NCI-H128 (cell line): ENCODE measurements around the gene MEGF11.

Experiments used
- DNase-seq: peaks from one replicate; lab custom pipeline; 2025; ENCODE audit not compliant: unreplicated experiment; lab: John Stamatoyannopoulos, UW

The MEGF11 gene

DNA sequence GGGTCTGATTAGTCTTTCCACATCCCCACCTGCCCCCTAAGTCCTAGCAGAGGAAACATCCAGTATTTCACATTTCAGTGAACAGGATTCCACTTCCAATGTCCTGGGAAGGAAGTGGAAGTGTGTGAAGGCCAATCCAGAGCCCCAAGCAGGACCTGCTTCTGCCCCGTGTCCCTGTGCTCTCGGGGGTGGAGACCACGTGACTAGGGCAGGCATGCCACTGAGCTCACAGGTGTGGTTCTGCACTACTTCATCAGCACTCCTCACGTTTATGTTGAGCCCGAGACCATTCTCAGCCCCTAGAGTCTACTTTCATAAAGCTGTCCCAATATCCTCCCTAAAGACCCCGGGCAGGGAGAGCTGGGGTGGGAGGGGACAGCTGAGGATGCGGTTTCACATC lies 299.9 kb downstream of the MEGF11 start:
- no peak for DNase-seq

DNA sequence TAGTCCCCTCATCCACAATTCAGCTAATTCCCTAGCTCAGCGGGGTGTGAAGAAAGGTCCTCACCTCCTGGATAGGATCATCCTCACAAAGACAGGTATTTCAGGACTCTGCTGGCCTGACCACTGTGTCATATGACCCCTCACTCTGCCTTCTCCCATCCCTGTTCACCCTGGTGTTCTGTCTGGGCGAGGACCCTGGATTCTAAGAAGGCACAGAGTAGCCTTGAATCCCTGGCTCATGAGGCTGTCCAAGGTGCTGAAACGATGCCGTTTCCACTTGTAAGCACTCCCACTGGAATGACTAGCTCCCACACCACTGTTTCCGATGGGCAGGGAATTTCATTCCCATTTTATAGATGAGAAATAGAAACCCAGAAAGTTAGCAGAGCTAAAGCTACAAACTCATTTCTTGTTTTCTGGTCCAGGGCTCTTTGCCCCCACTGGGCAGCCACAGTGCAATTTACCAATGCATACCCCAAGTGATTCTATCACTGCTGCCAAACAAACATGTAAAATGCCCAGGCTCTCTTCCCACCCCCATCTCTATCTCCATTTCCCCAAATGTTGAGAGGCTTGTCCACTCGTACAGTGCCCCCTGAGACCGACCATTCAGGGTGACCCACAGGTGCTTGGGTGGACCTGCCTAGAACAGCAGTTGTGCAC lies 301.0 kb downstream of the MEGF11 start:
- DNase-seq: no peak

DNA sequence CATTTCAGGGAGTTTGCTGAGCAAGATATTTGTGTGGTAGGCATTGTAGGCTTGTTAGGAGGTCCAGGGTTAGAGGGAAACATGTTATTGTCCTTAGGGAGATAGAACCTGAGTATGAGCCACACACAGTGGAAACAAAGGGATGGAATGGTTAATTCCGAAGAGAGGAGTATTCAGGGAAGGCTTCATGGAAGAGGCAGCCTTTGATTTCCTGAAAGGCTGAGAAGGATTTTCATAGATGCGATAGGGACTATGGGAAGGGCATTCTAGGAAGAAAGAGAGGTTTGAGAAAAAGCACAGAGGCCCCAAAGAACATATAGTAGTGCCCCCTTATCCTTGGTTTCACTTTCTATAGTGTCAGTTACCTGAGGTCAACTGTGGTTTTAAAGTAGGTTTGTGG lies 302.5 kb downstream of the MEGF11 start:
- no peak for DNase-seq

DNA sequence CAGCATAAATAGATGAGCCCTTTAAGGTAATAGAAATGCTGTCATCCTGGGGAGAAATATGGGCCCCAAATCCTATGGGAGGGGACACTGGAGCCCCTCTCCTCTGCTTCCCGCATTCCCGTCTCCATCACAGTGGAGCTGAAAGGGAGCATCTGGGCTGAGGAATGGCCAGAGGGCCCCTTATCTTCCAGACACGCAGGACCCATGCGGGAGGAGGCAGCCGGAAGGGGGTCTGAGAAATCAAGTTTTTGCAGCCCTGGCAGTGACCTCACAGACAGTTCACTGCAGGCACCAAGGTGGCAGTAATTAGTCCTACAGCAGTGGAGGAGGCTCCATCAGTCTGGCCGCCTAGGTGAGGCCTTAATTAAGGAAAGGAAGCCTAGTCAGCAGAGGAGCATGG lies 304.1 kb downstream of the MEGF11 start:
- DNase-seq: no peak

DNA sequence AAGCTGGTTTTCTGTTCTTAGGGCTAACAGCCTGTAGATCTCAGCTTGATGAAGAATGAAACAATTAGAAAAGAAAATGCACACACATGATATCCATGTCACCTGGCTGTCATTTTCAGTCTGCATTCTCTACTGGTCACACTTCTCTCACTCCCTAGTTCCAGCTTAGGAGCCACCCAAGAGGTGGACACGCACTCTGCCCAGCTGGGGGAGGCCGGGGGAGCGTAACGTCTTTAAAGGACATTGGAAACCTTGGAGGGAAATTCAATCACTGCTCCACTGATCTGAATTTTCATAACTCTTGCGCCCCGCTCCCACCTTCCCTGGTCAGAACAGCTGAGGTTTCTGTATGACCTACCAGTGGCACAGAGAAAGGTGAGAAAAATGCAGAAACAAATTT lies 304.5 kb downstream of the MEGF11 start:
- no peak for DNase-seq

DNA sequence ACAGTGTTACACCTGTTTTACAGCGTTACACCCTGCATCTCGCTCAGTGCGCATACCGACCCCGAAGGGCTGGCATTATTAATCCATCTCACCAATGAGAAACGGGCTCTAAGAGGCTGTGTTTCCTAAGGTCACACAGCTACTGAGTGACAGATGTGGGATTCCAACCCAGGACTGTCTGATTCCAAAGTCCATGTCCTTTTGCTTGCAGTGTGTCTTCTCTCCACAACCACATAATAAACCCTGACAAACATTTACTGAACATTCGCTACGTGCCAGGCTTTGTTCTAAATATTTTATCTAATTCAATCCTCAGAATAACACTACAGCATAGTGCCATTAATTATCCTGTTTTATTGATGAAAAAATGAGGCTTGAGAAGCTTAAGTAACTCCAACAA lies 305.2 kb downstream of the MEGF11 start:
- DNase-seq: no peak

DNA sequence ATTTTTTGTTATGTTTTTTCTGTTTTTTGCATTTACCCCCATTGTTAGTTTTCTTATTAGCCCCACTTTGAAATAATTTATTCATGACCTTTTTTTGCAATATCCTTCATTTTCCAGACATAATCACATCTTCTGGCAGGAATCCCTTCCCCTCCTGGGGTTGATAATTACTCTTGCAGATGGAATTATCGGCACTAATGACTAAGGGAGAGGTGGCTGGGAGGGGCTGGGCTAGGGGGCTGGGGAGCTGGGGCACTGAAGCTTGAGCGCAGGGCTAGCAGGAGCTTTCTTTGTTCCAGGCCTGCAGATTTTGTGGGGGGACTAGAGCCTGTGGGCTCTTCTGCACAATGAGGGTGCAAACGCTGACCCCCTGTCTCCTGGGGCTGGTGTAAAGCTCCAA lies 306.5 kb downstream of the MEGF11 start:
- no peak for DNase-seq

DNA sequence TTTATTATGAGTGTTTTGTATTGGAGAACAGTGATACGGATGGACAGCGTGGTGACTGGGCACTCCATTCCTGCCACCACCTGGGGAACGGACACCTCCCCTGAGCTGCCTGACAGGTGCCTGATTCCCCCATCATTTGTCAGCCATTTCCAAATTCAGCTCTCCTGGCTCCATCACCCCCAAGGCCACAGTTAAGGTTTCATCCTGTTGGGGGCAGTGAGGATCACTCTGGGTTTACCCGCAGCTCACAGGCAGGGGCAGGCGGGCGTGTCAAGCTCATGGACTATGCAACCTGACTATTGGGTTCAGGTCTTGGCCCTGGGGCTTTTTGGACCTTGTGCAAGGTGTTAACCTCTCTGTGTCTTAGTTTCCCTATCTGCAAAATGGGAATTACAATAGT lies 307.9 kb downstream of the MEGF11 start:
- no peak for DNase-seq

DNA sequence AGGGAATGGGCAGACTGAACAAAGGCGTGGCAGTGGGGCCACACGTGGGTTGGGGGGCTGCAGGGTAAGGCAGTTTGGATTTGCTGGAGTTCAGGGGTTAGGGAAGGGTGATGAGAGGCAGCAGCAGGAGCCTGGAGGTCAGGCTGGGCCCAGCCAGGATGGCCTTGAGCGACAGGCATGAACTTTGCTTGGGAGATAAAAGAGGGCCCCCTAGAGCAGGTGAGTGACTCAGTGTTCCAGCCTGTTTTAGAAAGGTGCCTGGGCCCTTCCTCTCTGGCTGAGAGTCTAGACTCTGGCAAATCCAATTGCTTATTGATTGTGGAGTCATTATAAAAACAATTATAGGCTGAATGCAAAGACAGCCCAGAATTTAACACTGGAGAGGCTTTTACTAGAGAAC lies 309.1 kb downstream of the MEGF11 start:
- no peak for DNase-seq

DNA sequence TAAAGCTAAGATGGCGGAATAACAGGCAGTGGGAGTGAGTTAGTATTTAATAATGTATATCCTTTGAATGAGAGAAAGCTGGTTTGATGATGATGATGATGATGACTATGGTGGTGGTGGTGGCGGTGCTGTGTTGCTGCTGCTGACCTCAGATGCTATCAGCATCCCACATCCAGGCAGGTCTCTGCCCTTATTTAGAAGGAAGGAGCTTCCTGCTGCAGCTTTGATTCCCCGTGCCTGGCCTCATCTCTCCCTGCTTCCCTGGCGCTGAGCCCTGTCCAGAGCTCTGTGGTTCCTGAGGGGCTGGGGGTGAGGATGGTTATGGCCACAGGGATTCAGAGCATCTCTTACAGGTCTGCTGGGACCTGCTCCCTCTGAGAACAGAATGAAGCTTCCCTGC lies 311.1 kb downstream of the MEGF11 start:
- no peak for DNase-seq

DNA sequence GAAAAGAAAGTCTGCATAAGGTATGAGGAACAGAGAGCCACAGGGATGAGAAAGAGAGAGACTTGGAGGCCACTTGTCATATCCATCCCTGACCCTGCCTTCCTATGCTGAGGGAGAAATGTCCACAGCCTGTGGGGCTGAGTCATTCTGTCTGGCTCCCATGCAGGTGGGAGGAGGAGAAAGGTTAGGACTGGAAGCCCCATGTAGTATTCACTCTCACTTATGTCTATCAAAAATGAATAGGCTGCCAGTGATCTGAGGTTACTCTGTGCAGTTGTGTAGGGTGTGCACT lies 313.0 kb downstream of the MEGF11 start:
- no peak for DNase-seq

DNA sequence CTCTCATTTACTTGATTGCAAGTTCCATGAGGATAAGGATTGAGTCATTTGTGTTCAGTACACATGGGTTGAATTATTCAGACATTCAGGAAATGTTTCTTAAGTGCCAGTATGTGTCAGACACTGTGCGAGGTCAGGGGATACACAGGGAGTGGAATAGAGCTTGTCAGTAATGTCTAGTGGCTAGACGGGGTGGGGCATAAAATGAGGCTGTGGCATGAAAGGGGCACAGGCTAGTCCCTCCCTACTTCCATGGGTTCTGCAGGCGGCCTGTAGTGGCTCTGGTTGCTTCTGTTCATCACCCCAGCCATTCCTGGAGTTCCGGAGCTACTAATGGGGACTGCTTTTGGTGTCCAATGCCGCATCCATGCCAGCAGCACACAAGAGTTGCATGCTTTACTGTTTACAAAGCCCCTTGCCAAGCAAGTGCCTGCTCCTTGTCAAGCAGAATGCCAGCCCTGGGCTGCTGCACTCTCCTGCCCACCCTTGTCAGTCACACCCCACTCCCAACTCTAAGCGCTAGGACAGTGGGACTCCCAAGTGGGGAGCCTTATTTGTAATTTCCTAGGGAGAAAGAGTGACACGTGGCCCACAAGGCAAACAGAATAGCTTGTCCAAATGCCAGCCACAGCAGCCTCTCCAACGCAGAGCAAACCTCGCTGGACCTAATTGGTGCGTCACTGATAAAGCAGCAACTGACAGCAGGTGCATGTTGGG lies 313.5 kb downstream of the MEGF11 start:
- no peak for DNase-seq

DNA sequence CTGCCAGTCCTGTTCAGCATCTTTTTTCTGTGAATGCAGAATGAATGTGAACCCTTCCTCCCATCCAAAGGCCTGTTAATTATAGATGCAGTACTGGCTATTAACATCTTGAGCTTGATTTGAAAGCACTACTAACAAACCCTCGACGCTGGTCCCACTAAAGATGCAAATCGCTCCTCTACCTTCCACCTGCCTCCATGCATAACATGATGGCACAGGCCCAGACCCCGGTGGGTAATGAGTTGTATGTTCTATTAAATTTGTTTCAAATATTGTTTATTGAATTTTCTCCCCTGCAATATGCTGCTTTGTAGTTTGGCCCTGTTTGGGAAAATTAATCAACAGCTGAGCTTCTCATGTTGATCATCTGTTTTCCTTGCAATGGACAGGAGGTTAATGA lies 314.9 kb downstream of the MEGF11 start:
- DNase-seq: no peak

DNA sequence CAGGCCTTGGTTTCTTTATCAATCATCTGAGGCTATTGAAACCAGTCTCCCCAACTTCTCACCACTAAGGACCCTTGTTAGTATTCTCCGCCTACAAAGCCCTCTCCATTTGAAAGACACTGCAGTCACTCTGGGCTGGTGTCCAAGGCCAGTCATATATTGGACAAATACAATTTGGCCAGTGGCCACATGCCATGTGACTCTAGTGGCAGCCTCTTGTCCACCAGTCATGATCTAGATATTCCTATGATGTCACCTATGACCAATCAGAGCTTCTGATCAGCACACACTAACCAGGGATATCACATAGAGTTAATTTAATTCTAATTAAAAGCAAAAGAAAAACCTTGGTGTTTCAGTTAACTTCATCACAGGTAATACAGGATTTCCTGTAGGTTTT lies 316.1 kb downstream of the MEGF11 start:
- no peak for DNase-seq

DNA sequence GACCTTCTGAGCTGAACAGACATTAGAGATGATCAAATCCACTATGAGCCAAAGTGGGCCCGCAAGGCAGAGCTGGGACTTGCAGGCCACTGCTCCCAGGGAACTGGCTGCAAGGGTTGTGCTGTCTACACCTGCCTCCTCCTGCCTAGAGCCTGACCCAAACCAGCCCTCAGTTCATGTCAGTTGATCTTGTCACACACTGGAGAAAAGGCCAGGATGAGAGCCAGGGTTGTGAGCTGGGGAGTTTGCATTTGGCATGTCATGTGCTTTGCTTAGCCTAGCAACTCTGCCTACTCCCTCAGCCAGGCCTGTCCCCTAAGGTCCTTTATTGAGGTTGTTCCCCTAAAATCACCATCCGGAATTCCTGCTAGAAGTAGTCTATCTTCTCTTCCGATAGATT lies 316.5 kb downstream of the MEGF11 start:
- no peak for DNase-seq

DNA sequence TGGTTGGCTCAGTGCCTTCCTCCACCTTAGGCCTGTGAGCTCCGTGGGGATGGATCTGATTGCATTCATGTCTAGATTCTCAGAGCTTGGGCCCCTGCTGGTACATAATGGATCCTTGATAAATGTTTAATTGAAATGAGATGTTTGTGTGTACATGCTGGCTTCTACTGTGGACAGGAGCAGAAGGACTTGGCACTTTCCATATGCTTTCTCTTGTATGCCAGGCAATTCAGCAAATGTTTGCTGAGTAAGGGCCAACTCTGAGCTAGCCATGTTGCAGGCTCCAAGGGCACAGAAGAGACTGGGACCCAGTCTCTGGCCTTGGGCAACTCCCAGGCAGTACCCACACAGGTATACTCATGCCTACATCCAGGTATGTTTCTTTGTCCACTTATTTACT lies 317.3 kb downstream of the MEGF11 start:
- DNase-seq: no peak

DNA sequence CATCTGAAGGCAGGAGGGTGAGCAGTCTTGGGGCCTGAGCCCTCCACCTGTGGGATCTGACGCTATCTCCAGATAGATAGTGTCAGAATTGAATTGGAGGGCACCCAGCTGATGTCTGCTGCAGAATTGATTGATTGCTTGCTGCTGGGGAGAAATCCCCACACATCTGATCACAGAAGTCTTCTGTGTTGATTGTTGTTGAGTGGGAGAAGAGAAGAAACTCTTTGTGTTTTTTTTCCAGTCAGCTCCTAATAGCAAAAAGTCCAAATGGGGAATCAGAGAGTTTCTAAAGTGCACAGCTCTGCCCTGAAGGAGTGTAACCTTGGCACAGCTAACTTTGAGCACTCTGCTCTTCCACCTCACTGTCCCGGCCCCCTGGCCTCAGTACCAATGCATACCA lies 318.2 kb downstream of the MEGF11 start:
- DNase-seq: no peak

DNA sequence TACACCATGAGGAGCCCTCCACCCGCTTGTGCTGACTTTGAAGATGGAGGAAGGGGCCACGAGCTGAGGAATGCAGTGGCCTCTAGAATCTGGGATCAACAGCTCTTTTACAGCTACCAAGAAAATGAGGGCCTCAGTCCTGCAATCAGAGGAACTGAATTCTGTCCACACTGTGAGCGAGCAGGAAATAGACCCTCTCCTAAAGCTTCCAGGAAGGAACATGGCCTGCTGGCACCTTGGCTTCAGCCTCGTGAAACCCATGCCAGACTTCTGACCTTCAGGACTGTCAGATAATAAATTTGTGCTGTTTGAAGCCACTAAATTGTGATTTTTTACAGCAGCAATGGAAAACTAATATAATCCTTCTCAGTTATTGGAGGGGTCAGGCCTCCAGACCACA lies 322.3 kb downstream of the MEGF11 start:
- no peak for DNase-seq

DNA sequence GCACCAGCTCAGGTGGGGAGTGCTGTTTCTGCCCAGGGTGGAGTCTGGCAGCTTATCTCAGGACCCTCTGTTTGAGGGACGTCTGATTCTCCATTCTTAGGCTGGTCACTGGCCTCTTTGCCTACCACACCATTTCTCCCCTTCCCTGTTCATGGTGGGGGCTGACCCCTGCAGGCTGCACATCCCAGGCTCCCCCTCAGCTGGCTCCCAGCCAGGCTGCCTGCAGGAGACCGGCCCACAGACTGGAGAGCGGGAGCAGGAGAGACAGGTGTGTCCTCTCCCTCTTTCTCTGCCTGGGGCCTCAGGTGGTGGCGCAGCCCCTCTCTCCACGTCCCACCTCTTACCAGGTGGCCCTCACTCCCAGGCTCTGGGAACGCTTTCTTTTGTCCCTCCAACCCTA lies 323.4 kb downstream of the MEGF11 start:
- no peak for DNase-seq

DNA sequence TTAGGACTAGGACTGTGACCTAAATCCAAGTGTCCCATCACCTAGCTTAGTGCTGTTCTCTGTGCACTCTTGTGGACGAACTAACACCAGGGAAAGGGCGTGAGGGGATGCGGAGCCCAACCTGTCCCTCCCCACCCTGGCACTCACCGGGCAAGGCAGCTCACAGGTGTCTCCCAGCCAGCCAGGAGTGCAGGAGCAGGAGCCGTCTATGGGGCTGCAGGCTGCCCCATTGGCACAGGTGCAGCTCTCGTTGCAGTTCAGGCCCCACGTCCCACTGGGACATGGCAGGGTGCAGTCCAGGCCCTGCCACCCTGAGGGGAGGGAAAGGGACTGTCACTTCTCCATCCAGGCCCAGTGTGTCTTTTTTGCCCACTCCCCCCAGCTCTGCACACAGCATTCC lies 324.0 kb downstream of the MEGF11 start:
- no peak for DNase-seq

DNA sequence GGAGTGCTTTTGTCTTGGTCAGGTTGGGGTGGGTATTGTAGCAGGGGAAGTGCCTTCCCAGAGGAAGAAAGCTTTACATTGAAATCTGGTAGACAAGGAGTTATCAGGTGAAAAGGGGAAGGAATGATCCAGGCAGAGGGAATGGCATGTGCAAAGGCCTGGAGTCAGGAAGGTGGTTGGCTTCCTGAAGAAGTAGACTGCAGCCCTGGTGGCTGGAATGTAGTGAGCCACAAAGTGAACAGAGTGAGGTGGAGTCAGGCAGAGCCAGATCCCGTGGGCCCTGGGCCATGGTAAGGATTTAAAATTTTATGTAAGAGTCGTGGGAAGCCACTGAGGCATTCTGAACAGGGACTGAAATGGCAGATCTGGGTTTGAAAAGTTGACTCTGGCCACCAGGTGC lies 326.0 kb downstream of the MEGF11 start:
- DNase-seq: no peak

DNA sequence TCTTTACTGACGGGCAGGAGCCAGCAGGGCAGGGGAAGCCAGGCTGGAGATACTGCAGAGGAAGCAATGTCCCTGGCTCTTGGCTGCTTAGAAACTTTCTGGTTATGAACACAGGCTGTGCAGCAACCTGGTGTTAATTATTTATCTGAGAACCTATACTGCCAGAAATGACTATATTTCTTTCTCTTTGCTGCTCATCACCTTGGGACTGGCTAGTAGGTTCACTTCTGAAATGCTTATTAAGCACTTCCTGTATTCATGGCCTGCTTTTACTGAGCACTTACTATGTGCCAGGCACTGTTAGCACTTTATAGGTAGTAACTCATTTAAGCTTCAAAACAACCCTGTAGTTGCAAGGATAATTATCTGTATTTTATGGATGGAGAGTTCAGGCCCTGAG lies 326.7 kb downstream of the MEGF11 start:
- DNase-seq: no peak

DNA sequence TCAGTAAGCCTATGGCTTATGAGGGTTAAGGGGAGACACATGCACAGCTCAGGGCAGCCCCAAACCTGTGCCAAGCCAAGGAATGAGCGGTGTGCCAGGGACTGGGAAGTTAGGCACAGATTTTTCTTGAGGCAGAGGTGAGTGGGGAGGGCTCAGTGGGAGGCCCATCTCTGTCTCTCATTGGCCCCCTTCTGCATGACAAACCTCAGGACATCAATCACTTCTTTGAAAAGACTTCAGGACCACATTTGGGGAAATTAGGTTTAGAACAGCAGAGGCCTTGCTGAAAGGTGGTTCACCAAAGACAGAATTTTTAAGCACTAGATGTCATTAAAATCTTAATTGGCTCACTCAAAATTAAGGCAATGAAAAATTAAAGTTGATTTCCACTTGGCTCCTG lies 327.1 kb downstream of the MEGF11 start:
- DNase-seq: no peak
